Hepatic stellate cell (primary cell): ENCODE data around the gene STIP1.
"Not testable (repeated sequence)": the region's sequence is repeated elsewhere in the genome, so short reads cannot be mapped to it uniquely, and the experiment has no call there.

Experiments
- DNase-seq: peaks from one replicate; pipeline ENCODE4 v3.0.0; 2011; ENCODE audit warnings: low spot score

Gene STIP1

GRCh38 chr11:64157631-64158394, 28.2 kb upstream of the STIP1 start:
- no peak for DNase-seq

GRCh38 chr11:64161037-64161436, 24.9 kb upstream of the STIP1 start:
- no peak for DNase-seq

- DNase-seq, result not testable (repeated sequence)
These were observed 23.2 kb upstream of the STIP1 start for GRCh38 chr11:64162769-64163168.

- no peak for DNase-seq
These were observed 22.0 kb upstream of the STIP1 start for GRCh38 chr11:64163951-64164350.

GRCh38 chr11:64164392-64165312, 21.3 kb upstream of the STIP1 start:
- DNase-seq, result no peak

GRCh38 chr11:64165481-64165841, 20.5 kb upstream of the STIP1 start:
- no peak for DNase-seq

- peak; percentile 87 for DNase-seq
These were observed 19.9 kb upstream of the STIP1 start, which contains the start of gene MACROD1 for GRCh38 chr11:64165842-64166635. MACROD1 (minus strand) TSS chr11:64166113; CDS start chr11:64165994, 119 bp downstream.

GRCh38 chr11:64170419-64170818, 15.6 kb upstream of the STIP1 start:
- no peak for DNase-seq

GRCh38 chr11:64173616-64174355, 12.2 kb upstream of the STIP1 start:
- DNase-seq, result peak; percentile 44

GRCh38 chr11:64176751-64177150, 9.2 kb upstream of the STIP1 start:
- no peak for DNase-seq

- DNase-seq, result no peak
These were observed 7.8 kb upstream of the STIP1 start for GRCh38 chr11:64178203-64178602.

GRCh38 chr11:64178951-64179639, 6.9 kb upstream of the STIP1 start:
- DNase-seq, result no peak

GRCh38 chr11:64180891-64181290, 5.1 kb upstream of the STIP1 start:
- no peak for DNase-seq

GRCh38 chr11:64181506-64182411, 4.2 kb upstream of the STIP1 start:
- DNase-seq, result peak; percentile 95

GRCh38 chr11:64183890-64184289, 2.1 kb upstream of the STIP1 start:
- DNase-seq, result no peak

- peak; percentile 84 for DNase-seq
These were observed 737 bp upstream of the STIP1 start for GRCh38 chr11:64185175-64185692.

GRCh38 chr11:64186492-64187165, 658 bp downstream of the STIP1 start:
- no peak for DNase-seq

GRCh38 chr11:64192434-64192833, 6.5 kb downstream of the STIP1 start:
- no peak for DNase-seq

- no peak for DNase-seq
These were observed 10.7 kb downstream of the STIP1 start for GRCh38 chr11:64196626-64197025.
